ENCODE data around the gene GABRG3. TPM values are rescaled to one million over a fixed set of nuclear protein-coding genes. Genes with fewer than 3 reads are reported as not detected.

The GABRG3 gene
- polyA plus RNA-seq, 1 experiment, result not detected

DNA sequence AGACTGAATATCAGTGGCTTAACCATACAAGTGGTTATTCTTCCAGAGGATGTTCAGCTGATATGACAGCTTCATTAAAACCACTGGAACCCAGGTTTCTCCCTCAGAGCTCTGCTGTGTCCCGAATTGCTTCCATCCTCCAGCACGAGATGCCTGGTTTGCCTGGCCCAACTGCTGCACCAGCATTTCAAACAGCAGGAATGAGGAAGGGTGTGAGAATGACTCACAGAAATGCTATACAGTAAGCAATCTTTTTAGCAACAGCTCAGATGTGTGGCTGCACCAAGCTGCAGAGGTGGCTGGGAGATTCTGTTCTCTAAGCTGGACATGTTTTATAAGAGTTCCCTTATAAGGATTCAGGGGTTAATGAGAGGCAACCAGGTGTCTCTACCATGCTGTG, 271.0 kb downstream of the GABRG3 start:
- ChIA-PET CTCF (no interaction called here), POLR2A (no interaction called here)
- DNase-seq (ENCODE audit: low read depth), result no peak
- TF ChIP-seq, protein P1, sequence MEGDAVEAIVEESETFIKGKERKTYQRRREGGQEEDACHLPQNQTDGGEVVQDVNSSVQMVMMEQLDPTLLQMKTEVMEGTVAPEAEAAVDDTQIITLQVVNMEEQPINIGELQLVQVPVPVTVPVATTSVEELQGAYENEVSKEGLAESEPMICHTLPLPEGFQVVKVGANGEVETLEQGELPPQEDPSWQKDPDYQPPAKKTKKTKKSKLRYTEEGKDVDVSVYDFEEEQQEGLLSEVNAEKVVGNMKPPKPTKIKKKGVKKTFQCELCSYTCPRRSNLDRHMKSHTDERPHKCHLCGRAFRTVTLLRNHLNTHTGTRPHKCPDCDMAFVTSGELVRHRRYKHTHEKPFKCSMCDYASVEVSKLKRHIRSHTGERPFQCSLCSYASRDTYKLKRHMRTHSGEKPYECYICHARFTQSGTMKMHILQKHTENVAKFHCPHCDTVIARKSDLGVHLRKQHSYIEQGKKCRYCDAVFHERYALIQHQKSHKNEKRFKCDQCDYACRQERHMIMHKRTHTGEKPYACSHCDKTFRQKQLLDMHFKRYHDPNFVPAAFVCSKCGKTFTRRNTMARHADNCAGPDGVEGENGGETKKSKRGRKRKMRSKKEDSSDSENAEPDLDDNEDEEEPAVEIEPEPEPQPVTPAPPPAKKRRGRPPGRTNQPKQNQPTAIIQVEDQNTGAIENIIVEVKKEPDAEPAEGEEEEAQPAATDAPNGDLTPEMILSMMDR (IDR thresholded peaks at IDR 0.05; ENCODE audit: insufficient read depth, low read depth, low read length), result no peak
- Histone ChIP-seq H3K36me3 (ENCODE audit: control insufficient read depth, insufficient read depth, low read length) (no peaks in the 10 kb centered on the region), H3K4me3 (ENCODE audit: low read depth, low read length) (no peak overlapping the region), H3K27me3 (ENCODE audit: control insufficient read depth, insufficient read depth, low read length) (no peaks in the 10 kb centered on the region)

DNA sequence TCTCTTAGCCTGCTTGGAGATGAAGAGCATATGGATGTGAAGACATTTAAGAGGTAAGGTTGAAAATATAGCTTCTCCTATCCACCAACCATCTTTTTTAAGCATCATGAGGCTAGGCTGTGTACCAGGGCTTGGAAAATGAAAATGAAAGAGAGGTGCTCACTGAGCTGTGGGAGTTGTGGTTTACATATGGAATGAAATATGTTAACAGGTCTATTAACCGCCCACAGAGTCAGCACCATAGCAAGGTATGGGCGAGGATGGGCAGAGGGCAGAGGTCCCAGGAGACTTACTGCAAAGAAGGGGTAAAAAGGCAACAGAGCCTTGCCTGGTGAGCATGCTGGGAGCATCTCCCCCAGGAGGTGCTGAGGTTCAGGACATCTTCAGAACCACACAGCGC, 273.1 kb downstream of the GABRG3 start:
- DNase-seq (ENCODE audit: low read depth), result no peak
- CTCF ChIA-PET, result no interaction called here
- POLR2A ChIA-PET, result no interaction called here
- Histone ChIP-seq H3K36me3 (ENCODE audit: control insufficient read depth, insufficient read depth, low read length) (no peaks in the 10 kb centered on the region), H3K27me3 (ENCODE audit: control insufficient read depth, insufficient read depth, low read length) (no peaks in the 10 kb centered on the region), H3K4me3 (ENCODE audit: low read depth, low read length) (no peak overlapping the region)
- TF ChIP-seq, protein P1 (IDR thresholded peaks at IDR 0.05; ENCODE audit: insufficient read depth, low read depth, low read length), result no peak

DNA sequence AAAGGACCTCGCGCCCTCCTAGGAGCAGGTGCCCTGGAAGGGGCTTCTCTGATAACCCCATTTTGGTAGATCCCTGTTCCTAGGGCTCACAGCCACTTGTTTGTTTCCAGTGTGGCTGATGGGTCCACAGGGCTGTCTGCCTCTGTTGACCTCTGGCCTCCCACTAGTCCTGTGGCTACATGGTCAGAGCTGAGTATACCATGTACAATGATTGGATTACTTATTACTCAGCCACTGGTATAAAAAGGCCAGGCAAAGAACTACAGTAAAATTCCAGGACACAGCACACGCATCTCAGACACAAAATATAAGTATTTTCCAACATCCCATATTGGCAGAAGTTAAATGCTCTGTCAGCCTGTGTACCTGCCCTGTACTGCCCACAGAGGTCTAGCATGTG, 277.3 kb downstream of the GABRG3 start:
- TF ChIP-seq, protein P1 (IDR thresholded peaks at IDR 0.05; ENCODE audit: insufficient read depth, low read depth, low read length), result no peak
- Histone ChIP-seq H3K4me3 (ENCODE audit: low read depth, low read length) (no peak overlapping the region), H3K27me3 (ENCODE audit: control insufficient read depth, insufficient read depth, low read length) (no peaks in the 10 kb centered on the region), H3K36me3 (ENCODE audit: control insufficient read depth, insufficient read depth, low read length) (no peaks in the 10 kb centered on the region)
- DNase-seq (ENCODE audit: low read depth), result no peak
- POLR2A ChIA-PET, result no interaction called here
- CTCF ChIA-PET, result no interaction called here

DNA sequence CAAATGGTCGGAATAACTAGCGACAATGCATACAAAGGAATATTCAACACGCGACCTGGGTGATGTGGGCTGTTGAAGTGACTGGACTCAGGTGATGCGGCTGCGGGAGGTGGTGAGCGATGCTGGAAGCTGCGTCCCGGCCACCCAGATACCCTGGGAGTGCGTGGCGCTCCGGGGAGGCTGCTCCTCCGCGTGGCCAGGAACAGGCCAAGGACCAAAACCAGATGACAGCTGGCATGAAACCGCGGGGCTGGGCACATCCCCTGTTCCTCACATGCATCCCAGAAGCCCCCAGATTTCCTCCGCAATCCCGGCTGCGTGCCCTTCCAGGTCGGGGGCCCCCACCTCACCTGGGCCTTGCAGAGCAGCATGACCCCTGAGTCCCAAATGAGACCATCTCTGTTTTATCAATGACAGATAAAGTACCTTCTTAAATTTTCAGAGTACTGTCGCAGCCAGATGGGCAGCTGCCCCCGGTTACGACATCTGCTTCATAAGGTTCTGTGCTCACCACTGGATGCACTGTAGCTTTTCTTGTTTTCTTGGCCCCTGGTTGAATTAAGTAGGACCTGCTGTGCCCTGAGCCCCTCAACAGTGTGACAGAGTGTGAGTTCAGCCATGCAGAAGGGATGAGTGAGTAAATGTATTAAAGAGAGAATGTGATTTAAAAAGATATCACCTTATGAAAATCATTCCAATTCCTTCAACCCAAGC, 278.2 kb downstream of the GABRG3 start:
- ChIA-PET POLR2A (no interaction called here), CTCF (no interaction called here)
- no peak for DNase-seq (ENCODE audit: low read depth)

GRCh38 chr15:27249760-27250109, 278.8 kb downstream of the GABRG3 start:
- CTCF ChIA-PET, result no interaction called here
- POLR2A ChIA-PET, result no interaction called here
- H3K27me3 ChIP-seq (ENCODE audit: control insufficient read depth, insufficient read depth, low read length), result no peaks in the 10 kb centered on the region
- H3K4me3 ChIP-seq (ENCODE audit: low read depth, low read length), result no peak overlapping the region
- TF ChIP-seq, protein P1 (IDR thresholded peaks at IDR 0.05; ENCODE audit: insufficient read depth, low read depth, low read length), result no peak
- no peak for DNase-seq (ENCODE audit: low read depth)
- H3K36me3 ChIP-seq (ENCODE audit: control insufficient read depth, insufficient read depth, low read length), result no peaks in the 10 kb centered on the region

More for the DNA sequence above, 278.2 kb downstream of the GABRG3 start:
- Histone ChIP-seq H3K27me3 (ENCODE audit: control insufficient read depth, insufficient read depth, low read length) (no peaks in the 10 kb centered on the region), H3K4me3 (ENCODE audit: low read depth, low read length) (no peak overlapping the region), H3K36me3 (ENCODE audit: control insufficient read depth, insufficient read depth, low read length) (no peaks in the 10 kb centered on the region)
- TF ChIP-seq, protein P1 (IDR thresholded peaks at IDR 0.05; ENCODE audit: insufficient read depth, low read depth, low read length), result no peak

All from BJ (cell line).